ENCODE measurements around the gene SORCS2.

- TF ChIP-seq POLR2AphosphoS5 (IDR thresholded peaks at IDR 0.05) (no peak), CTCF (IDR thresholded peaks at IDR 0.05) (no peak), POLR2A (IDR thresholded peaks at IDR 0.05) (no peak), EP300 (IDR thresholded peaks at IDR 0.05) (no peak)
Observed at GRCh38 chr4:7610022-7610670, 417.8 kb downstream of the SORCS2 start.
